Measurements from ENCODE around the gene CAPSL. TPM values are rescaled to one million over a fixed set of nuclear protein-coding genes. Genes with fewer than 3 reads are reported as not detected.

Gene CAPSL
- total and polyA plus RNA-seq, 2 donors (not counting 3 experiments of a cell fraction or from before 2014, with no cell fraction given): not detected

GRCh38 chr5:35867998-35868397 lies 70.4 kb downstream of the CAPSL start:
- ChIA-PET CTCF (interaction anchor here (1.0 kb wide), 1 partner anchor 9 kb away, joined by 3 read pairs; no protein-coding TSS in a partner anchor), POLR2A (no interaction called here)
- Histone ChIP-seq H2AFZ (ENCODE audit: low read depth, low read length) (no peak overlapping the region), H3K36me3 (ENCODE audit: control insufficient read depth in 2 of 2, extremely low read depth in 1 of 2, insufficient read depth in 2 of 2, low read length in 2 of 2) (no peaks in the 10 kb centered on the region), H3K27ac (ENCODE audit: insufficient read depth, low read depth, low read length) (no peak overlapping the region), H3K4me2 (ENCODE audit: insufficient read depth, low read length) (no peak overlapping the region), H3K79me2 (ENCODE audit: control insufficient read depth, insufficient read depth, low read length) (no peaks in the 10 kb centered on the region), H3K4me1 (ENCODE audit: control insufficient read depth, extremely low read depth, insufficient read depth, low read length) (no peaks in the 10 kb centered on the region), H3K9me3 (replicated peaks; ENCODE audit: control insufficient read depth, insufficient read depth, low read length) (no peaks in the 10 kb centered on the region), H4K20me1 (replicated peaks; ENCODE audit: control insufficient read depth, extremely low read depth, insufficient read depth, low read length) (no peaks in the 10 kb centered on the region), H3K9ac (replicated peaks; ENCODE audit: extremely low read depth, insufficient read depth, low read length) (no peak overlapping the region), H3K9me1 (replicated peaks; ENCODE audit: control insufficient read depth, extremely low read depth, insufficient read depth, low read length) (no peaks in the 10 kb centered on the region), H3K4me3 (replicated peaks in 1 of 3; ENCODE audit: insufficient read depth in 1 of 3, low read depth in 1 of 3, low read length in 3 of 3) (no peak overlapping the region), H3K27me3 (ENCODE audit: control insufficient read depth in 2 of 2, insufficient read depth in 2 of 2, low read length in 2 of 2) (no peaks in the 10 kb centered on the region)
- DNase-seq (ENCODE audit: low read depth, low spot score): no peak
- intact Hi-C loops (cut with micrococcal nuclease) (no loop called here), dilution Hi-C loops (cut with MboI; ENCODE audit: extremely low pct_ligation_motif_present, low sequenced_read_pairs) (no loop called here)
- TF ChIP-seq JUN (IDR thresholded peaks at IDR 0.05; ENCODE audit: borderline replicate concordance, insufficient read depth, insufficient read length, low read depth): no peak
- BruUV-seq (replicated peaks): no TSS peak
- FAIRE-seq: no peak

GRCh38 chr5:35863159-35863558 lies 75.3 kb downstream of the CAPSL start:
- H3K9ac ChIP-seq (replicated peaks; ENCODE audit: extremely low read depth, insufficient read depth, low read length): no peak overlapping the region
- POLR2A ChIA-PET: no interaction called here
- no TSS peak for BruUV-seq (replicated peaks)
- no peaks in the 10 kb centered on the region for H3K9me3 ChIP-seq (replicated peaks; ENCODE audit: control insufficient read depth, insufficient read depth, low read length)
- no peak overlapping the region for H3K4me2 ChIP-seq (ENCODE audit: insufficient read depth, low read length)
- no peaks in the 10 kb centered on the region for H3K9me1 ChIP-seq (replicated peaks; ENCODE audit: control insufficient read depth, extremely low read depth, insufficient read depth, low read length)
- H4K20me1 ChIP-seq (replicated peaks; ENCODE audit: control insufficient read depth, extremely low read depth, insufficient read depth, low read length): no peaks in the 10 kb centered on the region
- FAIRE-seq: no peak
- dilution Hi-C loops (cut with MboI; ENCODE audit: extremely low pct_ligation_motif_present, low sequenced_read_pairs) (no loop called here), intact Hi-C loops (cut with micrococcal nuclease) (no loop called here)
- no peaks in the 10 kb centered on the region for H3K36me3 ChIP-seq (ENCODE audit: control insufficient read depth in 2 of 2, extremely low read depth in 1 of 2, insufficient read depth in 2 of 2, low read length in 2 of 2)
- H3K27me3 ChIP-seq (ENCODE audit: control insufficient read depth in 2 of 2, insufficient read depth in 2 of 2, low read length in 2 of 2): no peaks in the 10 kb centered on the region
- no peak for DNase-seq (ENCODE audit: low read depth, low spot score)
- TF ChIP-seq POLR2AphosphoS5 (IDR thresholded peaks at IDR 0.05; ENCODE audit: insufficient read depth, low read depth, low read length) (no peak), GATA2 (IDR thresholded peaks at IDR 0.05; ENCODE audit: insufficient read depth, insufficient read length, low read depth, low read length) (no peak), EZH2 (IDR thresholded peaks at IDR 0.05; ENCODE audit: borderline replicate concordance, low read depth, low read length, severe bottlenecking) (no peak)
- H3K79me2 ChIP-seq (ENCODE audit: control insufficient read depth, insufficient read depth, low read length): no peaks in the 10 kb centered on the region
- CTCF ChIA-PET: no interaction called here
- no peak overlapping the region for H2AFZ ChIP-seq (ENCODE audit: low read depth, low read length)
- no peak overlapping the region for H3K4me3 ChIP-seq (replicated peaks in 1 of 3; ENCODE audit: insufficient read depth in 1 of 3, low read depth in 1 of 3, low read length in 3 of 3)
- H3K27ac ChIP-seq (ENCODE audit: insufficient read depth, low read depth, low read length): no peak overlapping the region
- H3K4me1 ChIP-seq (ENCODE audit: control insufficient read depth, extremely low read depth, insufficient read depth, low read length): peaks cover 9% of the 10 kb centered on the region

All from endothelial cell of umbilical vein (primary cell).